HepG2 (cell line): ENCODE results near the gene LAMP1. TPM values are rescaled to one million over a fixed set of nuclear protein-coding genes. Genes with fewer than 3 reads are reported as not detected.

ENCODE experiments used
- ZNF282 ChIP-seq: fragments of 450-650 bp; IDR thresholded peaks from 2 replicates; pipeline ENCODE4 v1.6.1; 2018; ENCODE audit not compliant: partially characterized antibody
- ZNF484 ChIP-seq: sonication (generic); formaldehyde crosslinking; IDR thresholded peaks from 2 replicates; pipeline ENCODE4 v1.5.1; 2020; ENCODE audit warnings: mild to moderate bottlenecking, low read depth, missing genetic modification reagents, borderline replicate concordance
- polyA plus RNA-seq, 8 experiments: library from polyadenylated mRNA; depleted of rRNA in 3 of 8; stranded (reverse) in 7 of 8; unstranded in 1 of 8; fragments of >200 nt; fragmentation: Illumina TruSeq in 4 of 8; extraction: Trizol in 4 of 8; gene quantifications; 2 replicates each; pipeline versions ENCODE4 v1.2.1 to v1.2.3, GENCODE V29; 2011 to 2016; ENCODE audit warnings: low read depth in 4 of 8, missing spikeins in 1 of 8, mixed read lengths in 1 of 8; ENCODE audit not compliant: insufficient read depth in 1 of 8
- total RNA-seq, 5 experiments: library from RNA; depleted of rRNA; stranded (reverse); fragments of >200 nt; fragmentation: Illumina TruSeq; extraction: Trizol; gene quantifications; 2 replicates each; pipeline ENCODE4 v1.2.3, GENCODE V29; 2016; ENCODE audit warnings: low read depth in 1 of 5
- TF ChIP-seq, protein P1 (sequence below), 2 experiments: sonication (generic) in 1 of 2; formaldehyde crosslinking in 1 of 2; IDR thresholded peaks; 2 replicates each; pipeline versions ENCODE4 v1.6.1 to v1.9.0; 2014 to 2022; ENCODE audit warnings: antibody characterized with exemption in 1 of 2, borderline replicate concordance in 1 of 2, inconsistent platforms in 1 of 2, low read depth in 1 of 2, missing genetic modification reagents in 1 of 2
- TF ChIP-seq, protein P2 (sequence below): sonication (generic); formaldehyde crosslinking; IDR thresholded peaks from 2 replicates; pipeline ENCODE4 v1.4.0; 2020; ENCODE audit warnings: missing genetic modification reagents, mild to moderate bottlenecking, borderline replicate concordance
- TF ChIP-seq, protein P3 (sequence below): sonication (generic); formaldehyde crosslinking; IDR thresholded peaks from 2 replicates; pipeline ENCODE4 v1.5.1; 2020; ENCODE audit warnings: missing genetic modification reagents, mild to moderate bottlenecking, borderline replicate concordance

Gene LAMP1
- total and polyA plus RNA-seq, 2 of the 13 experiments (the other 11 are each of a cell fraction or from before 2014, with no cell fraction given), result 103 to 112 TPM

DNA sequence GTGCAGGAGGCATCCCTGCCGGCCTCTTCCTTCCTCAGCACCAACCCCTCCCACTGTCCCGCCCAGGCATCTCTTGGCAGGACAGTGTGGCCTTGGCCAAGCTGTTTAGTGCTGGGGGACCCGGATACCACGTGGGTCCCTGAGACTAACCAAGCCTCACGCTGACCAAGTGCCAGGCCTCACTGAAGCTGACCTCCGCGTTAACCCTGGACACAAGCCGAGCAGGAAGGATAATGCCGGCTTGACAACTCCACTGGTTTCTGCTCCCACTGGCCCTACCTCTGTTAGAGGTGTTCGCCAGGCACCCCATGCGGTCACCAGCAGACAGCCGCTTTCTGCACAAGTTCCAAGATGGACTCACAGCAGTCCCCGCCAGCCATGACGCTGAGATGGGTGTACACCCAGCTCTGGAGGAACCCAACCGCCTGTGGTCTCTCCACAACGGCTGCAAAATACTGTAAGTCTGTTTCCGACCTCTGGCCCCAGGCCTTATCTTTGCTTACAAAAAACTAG lies 54.5 kb downstream of the LAMP1 start (continued):
- TF ChIP-seq, protein P1, sequence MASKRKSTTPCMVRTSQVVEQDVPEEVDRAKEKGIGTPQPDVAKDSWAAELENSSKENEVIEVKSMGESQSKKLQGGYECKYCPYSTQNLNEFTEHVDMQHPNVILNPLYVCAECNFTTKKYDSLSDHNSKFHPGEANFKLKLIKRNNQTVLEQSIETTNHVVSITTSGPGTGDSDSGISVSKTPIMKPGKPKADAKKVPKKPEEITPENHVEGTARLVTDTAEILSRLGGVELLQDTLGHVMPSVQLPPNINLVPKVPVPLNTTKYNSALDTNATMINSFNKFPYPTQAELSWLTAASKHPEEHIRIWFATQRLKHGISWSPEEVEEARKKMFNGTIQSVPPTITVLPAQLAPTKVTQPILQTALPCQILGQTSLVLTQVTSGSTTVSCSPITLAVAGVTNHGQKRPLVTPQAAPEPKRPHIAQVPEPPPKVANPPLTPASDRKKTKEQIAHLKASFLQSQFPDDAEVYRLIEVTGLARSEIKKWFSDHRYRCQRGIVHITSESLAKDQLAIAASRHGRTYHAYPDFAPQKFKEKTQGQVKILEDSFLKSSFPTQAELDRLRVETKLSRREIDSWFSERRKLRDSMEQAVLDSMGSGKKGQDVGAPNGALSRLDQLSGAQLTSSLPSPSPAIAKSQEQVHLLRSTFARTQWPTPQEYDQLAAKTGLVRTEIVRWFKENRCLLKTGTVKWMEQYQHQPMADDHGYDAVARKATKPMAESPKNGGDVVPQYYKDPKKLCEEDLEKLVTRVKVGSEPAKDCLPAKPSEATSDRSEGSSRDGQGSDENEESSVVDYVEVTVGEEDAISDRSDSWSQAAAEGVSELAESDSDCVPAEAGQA (IDR thresholded peaks at IDR 0.05; ENCODE audit: low read depth), result no peak
- TF ChIP-seq, protein P1 (CRISPR knock-in tag; IDR thresholded peaks at IDR 0.05; ENCODE audit: borderline replicate concordance), result no peak
- TF ChIP-seq, protein P2, sequence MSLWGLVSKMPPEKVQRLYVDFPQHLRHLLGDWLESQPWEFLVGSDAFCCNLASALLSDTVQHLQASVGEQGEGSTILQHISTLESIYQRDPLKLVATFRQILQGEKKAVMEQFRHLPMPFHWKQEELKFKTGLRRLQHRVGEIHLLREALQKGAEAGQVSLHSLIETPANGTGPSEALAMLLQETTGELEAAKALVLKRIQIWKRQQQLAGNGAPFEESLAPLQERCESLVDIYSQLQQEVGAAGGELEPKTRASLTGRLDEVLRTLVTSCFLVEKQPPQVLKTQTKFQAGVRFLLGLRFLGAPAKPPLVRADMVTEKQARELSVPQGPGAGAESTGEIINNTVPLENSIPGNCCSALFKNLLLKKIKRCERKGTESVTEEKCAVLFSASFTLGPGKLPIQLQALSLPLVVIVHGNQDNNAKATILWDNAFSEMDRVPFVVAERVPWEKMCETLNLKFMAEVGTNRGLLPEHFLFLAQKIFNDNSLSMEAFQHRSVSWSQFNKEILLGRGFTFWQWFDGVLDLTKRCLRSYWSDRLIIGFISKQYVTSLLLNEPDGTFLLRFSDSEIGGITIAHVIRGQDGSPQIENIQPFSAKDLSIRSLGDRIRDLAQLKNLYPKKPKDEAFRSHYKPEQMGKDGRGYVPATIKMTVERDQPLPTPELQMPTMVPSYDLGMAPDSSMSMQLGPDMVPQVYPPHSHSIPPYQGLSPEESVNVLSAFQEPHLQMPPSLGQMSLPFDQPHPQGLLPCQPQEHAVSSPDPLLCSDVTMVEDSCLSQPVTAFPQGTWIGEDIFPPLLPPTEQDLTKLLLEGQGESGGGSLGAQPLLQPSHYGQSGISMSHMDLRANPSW (CRISPR knock-in tag), result no peak
- TF ChIP-seq, protein P3, sequence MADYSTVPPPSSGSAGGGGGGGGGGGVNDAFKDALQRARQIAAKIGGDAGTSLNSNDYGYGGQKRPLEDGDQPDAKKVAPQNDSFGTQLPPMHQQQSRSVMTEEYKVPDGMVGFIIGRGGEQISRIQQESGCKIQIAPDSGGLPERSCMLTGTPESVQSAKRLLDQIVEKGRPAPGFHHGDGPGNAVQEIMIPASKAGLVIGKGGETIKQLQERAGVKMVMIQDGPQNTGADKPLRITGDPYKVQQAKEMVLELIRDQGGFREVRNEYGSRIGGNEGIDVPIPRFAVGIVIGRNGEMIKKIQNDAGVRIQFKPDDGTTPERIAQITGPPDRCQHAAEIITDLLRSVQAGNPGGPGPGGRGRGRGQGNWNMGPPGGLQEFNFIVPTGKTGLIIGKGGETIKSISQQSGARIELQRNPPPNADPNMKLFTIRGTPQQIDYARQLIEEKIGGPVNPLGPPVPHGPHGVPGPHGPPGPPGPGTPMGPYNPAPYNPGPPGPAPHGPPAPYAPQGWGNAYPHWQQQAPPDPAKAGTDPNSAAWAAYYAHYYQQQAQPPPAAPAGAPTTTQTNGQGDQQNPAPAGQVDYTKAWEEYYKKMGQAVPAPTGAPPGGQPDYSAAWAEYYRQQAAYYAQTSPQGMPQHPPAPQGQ, result no peak
- TF ChIP-seq ZNF484 (CRISPR knock-in tag), result no peak
- TF ChIP-seq ZNF282, result no peak
